Central memory CD4-positive, alpha-beta T cell (primary cell): Measurements from ENCODE around the gene SACS.
"Not testable (repeated sequence)": the region's sequence is repeated elsewhere in the genome, so short reads cannot be mapped to it uniquely, and the experiment has no call there.

Source experiments
- DNase-seq: peaks from one replicate; pipeline ENCODE4 v3.0.0; 2022

The SACS gene

DNA sequence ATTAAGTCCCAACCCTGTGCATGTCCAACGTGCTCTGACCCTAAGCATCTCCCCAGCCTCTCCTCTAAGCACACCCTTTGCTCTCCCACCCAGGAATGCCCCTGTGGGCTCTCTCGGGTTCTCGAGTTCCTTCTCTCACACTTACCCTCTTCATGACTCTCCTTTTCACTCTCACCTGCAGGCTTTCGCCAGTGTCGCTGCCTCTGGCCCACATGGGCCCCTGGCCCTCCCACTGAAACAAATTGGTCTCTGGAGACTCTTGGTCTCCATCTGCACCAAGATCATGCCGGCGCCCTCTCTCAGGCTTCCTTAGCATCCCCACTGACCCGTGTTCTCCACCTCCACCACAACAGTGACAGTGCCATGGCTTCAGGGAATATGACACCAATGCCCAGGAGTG, 19.6 kb upstream of the SACS start:
- DNase-seq: no peak

DNA sequence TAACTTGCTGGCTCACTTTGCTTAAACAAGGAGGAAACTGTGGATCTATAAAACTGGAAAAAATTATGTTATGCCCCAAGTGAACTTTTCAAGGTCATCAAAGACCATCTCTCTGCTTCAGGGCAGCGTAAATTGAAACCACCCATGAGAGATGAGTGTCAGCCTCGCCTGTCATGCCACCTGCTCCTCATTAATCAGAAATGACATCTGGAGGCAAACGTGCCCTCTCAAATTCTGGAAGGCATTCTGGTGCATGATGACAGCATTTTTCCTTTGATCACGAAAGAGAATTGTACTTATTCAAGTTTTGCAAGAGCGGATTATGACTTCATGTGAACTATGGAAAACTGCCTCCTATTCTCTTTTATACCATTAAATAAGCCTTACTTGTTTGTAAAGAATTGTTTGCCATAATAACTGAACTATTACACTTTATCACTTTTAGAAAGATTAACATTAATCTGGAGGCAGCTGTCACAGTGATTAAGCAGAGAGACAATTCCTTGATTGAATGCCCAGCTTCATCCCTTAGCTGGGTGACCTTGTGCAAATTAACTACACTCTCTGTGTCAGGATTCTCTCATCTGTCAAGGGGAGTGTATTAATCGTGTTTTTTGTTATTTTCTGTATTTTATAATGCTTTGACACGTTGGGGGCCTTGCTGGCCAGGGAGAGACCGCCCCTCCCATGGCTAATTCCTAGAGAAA, 17.0 kb upstream of the SACS start:
- no peak for DNase-seq

DNA sequence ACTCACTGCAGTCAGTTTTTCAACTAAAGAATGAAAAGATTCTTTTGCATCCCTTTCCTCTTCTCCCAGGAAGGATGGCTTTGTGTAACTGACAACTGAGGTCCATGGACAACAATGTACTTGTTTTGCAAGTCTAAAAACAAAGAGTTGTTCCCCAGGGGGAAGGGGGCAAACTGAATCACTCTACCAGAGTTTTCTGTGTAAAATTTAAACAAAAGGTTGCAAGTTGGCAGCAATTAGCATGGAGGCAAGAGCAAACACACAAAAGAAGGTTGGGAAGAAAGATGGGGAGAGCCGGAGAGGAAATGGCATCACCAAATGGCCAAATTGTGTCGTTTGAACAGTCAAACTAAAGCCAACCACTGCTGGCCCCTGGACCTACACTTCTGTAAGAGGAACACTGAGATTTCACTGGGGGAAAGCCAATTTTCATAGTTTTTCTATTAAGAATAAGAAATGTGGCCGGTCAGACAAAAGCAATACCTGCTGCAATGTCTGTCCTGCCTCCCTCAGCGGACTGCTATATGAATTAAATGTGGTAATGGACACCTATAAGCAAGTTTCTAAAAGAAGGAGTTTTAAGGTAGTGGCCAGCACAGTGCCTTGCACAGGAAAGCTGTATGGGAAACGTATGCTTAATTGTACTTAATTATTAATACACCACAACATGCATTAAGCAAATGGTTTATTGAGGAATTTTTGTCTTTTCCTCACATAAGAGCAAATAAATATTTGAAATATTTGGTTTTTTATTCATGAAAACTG, 16.1 kb upstream of the SACS start:
- no peak for DNase-seq

GRCh38 chr13:23447927-23448326, 14.4 kb upstream of the SACS start:
- no peak for DNase-seq

- DNase-seq: no peak
Observed at GRCh38 chr13:23445794-23446193, 12.3 kb upstream of the SACS start.

GRCh38 chr13:23443878-23444277, 10.4 kb upstream of the SACS start:
- DNase-seq: no peak

GRCh38 chr13:23443110-23443509, 9.6 kb upstream of the SACS start:
- DNase-seq: no peak

DNA sequence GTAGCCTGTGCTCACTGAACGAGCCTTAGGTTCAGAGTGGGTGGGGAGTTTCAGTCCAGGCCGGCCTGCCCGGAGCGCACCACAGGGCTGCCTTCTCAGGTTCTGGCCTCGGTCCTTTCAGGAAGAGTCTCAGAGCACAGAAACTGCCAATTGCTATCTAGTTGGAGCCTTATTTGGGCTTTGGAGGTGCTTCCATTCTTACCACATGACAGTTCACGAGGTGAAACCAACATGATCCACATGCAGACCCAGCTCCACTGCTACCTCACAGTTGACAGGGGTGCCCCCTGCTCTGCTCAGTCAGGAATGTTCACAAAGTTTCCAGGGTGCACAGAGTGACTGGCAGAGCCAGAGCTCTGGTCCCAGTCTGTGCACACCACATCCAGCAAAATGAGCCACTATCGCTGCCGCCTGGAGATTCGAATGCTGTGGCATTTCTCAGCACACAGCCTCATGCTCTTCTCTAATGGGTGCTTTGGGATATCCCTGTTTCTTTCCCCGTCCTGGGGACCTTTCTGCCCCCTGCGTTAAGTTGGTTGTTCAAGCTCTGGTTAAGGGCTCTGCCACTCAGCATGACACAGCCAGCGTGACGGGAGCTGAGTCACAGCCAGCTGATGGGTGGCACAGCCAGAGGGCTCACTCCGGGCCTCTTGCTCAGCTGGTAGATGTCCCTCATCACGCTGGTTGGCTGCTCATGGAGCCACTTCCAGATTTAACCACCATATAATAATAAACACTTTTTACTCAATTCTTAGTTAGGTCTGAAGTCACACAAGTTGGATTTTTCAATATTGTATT, 7.5 kb upstream of the SACS start:
- no peak for DNase-seq

DNA sequence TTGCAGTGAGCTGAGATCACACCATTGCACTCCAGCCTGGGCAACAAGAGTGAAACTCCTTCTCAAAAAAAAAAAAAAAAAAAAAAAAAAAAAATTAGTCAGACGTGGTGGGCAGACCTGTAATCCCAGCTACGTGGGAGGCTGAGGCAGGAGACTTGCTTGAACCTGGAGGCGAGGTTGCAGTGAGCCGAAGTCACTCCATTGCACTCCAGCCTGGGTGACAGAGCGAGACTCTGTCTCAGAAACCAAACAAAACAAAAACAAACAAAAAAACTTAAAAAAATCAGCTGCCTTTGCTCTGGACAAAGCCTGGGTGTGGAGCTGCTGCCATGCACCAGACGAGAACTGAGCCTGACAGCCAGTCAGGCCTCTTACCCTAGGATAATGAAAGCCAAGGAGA, 6.8 kb upstream of the SACS start:
- DNase-seq: not testable (repeated sequence)

- no peak for DNase-seq
Observed at GRCh38 chr13:23437916-23438315, 4.4 kb upstream of the SACS start.

- DNase-seq: no peak
Observed at GRCh38 chr13:23436680-23437079, 3.2 kb upstream of the SACS start.

- no peak for DNase-seq
Observed at GRCh38 chr13:23434491-23434890, 989 bp upstream of the SACS start.

- no peak for DNase-seq
Observed at GRCh38 chr13:23432626-23433025, 876 bp downstream of the SACS start.

GRCh38 chr13:23430664-23431063, 2.8 kb downstream of the SACS start:
- no peak for DNase-seq

GRCh38 chr13:23427881-23428528, 5.5 kb downstream of the SACS start:
- no peak for DNase-seq

DNA sequence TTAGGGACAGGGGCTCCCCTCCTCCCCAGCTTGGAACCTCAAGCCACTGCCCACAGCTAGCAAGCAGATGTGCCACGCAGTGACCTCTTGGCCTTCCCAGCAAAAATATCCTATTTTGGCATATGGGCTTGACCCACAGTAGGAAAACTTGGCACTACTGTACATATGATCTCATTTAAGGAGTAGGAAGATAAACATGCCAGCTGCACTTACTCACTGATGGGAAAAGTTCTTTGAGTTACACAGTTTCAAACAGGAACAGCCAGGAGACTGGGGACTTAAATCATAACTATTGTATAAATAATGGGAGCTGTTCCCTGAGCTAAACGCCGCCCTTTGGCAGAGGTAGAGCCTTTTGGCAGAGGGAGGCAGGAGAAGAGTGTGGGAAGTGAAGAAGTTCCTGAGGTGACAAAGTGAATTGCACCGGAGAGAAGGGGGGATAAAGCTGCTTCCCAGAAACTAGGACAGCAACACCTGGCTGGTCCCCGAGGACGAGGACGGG, 6.1 kb downstream of the SACS start:
- no peak for DNase-seq

- DNase-seq: no peak
Observed at GRCh38 chr13:23421596-23421995, 11.9 kb downstream of the SACS start.

GRCh38 chr13:23418776-23419683, 14.5 kb downstream of the SACS start:
- no peak for DNase-seq

GRCh38 chr13:23414682-23415081, 18.8 kb downstream of the SACS start:
- DNase-seq: no peak

DNA sequence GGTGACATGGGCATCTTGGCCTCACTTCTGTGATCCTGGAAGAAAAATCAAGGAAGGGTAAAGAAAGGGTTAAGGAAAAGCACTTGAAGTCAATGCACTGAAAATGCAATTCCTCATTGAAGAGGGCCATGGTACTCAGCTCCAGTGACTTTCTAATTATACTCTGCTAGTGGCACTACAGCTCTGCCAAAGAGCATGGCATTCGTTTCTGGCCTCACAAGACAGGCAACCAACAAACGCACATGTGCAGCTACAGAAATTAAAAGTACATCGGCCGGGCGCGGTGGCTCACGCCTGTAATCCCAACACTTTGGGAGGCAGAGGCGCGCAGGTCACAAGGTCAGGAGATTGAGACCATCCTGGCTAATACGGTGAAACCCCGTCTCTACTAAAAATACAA, 21.8 kb downstream of the SACS start:
- DNase-seq: no peak

DNA sequence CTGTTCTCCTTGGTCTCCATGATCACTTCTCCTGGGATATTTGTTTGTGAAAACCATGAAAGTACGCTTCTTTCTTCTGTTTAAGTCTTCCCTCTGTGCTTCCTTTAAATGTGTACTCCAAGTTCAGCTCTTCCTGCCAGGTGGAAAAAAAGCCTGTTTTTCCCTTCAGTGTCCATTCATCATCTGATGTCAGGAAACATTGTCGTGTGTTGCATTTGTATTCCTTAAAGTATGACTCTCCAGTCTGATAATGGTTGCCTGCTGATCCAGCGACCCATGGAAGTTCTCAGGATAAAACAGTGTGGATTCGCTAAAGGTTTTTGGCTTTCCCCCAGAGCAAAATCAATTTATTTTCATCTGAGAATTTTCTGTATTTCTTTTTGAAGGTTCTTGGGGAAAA, 22.3 kb downstream of the SACS start:
- DNase-seq: no peak

DNA sequence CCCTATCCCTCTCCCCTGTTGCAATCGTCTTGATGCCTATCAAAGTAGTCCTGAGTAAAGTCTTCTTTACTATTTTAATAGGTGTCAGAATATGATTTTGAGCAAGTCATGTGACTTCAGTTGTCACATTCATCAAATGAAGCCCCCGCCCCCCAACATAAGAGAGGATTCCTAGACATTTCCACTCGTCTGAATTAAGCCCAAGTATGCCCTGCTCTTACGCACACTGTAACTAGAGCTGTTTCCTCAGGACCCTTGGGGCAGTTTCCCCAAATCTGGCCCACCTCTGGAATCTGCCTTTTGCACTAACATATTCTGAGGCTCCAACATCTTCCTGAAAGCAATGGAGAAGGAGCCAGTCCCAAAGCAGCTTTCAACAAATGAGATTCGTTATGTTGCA, 25.5 kb downstream of the SACS start:
- no peak for DNase-seq
